Measurements from ENCODE around the gene SPDYE3. TPM values are rescaled to one million over a fixed set of nuclear protein-coding genes. Genes with fewer than 3 reads are reported as not detected.
"Not testable (repeated sequence)": the region's sequence is repeated elsewhere in the genome, so short reads cannot be mapped to it uniquely, and the experiment has no call there.

The SPDYE3 gene
- total RNA-seq, 2 donors from 2014 or later = not detected

- H3K9ac ChIP-seq (ENCODE audit: low read depth in 2 of 2, low read length in 2 of 2); H3K4me3 ChIP-seq; intact Hi-C loops (cut with DNase I); H3K4me1 ChIP-seq; H3K27me3 ChIP-seq; DNase-seq; H3K27ac ChIP-seq; H3K9me3 ChIP-seq; H3K36me3 ChIP-seq: not testable (repeated sequence)
Observed at GRCh38 chr7:100297852-100298631, 9.5 kb upstream of the SPDYE3 start.

GRCh38 chr7:100298632-100298895 lies 8.9 kb upstream of the SPDYE3 start:
- H3K4me3 ChIP-seq; intact Hi-C loops (cut with DNase I); H3K9ac ChIP-seq (ENCODE audit: low read depth in 2 of 2, low read length in 2 of 2); H3K36me3 ChIP-seq; H3K9me3 ChIP-seq; H3K27me3 ChIP-seq; H3K4me1 ChIP-seq; H3K27ac ChIP-seq; DNase-seq: not testable (repeated sequence)

- H3K36me3 ChIP-seq; H3K27me3 ChIP-seq; H3K27ac ChIP-seq; H3K4me1 ChIP-seq; H3K9me3 ChIP-seq; H3K9ac ChIP-seq (ENCODE audit: low read depth in 2 of 2, low read length in 2 of 2); intact Hi-C loops (cut with DNase I); DNase-seq; H3K4me3 ChIP-seq: not testable (repeated sequence)
Observed at GRCh38 chr7:100304526-100304925, 3.0 kb upstream of the SPDYE3 start.

GRCh38 chr7:100318329-100318728 lies 10.8 kb downstream of the SPDYE3 start:
- intact Hi-C loops (cut with DNase I); H3K36me3 ChIP-seq; H3K9me3 ChIP-seq; H3K27me3 ChIP-seq; H3K27ac ChIP-seq; H3K4me1 ChIP-seq; H3K9ac ChIP-seq (ENCODE audit: low read depth in 2 of 2, low read length in 2 of 2); H3K4me3 ChIP-seq; DNase-seq: not testable (repeated sequence)

GRCh38 chr7:100321648-100322047 lies 14.1 kb downstream of the SPDYE3 start:
- intact Hi-C loops (cut with DNase I) = not testable (repeated sequence)

GRCh38 chr7:100324194-100324593 lies 16.7 kb downstream of the SPDYE3 start:
- H3K9ac ChIP-seq (ENCODE audit: low read depth in 2 of 2, low read length in 2 of 2); DNase-seq; H3K4me1 ChIP-seq; H3K27ac ChIP-seq; intact Hi-C loops (cut with DNase I); H3K9me3 ChIP-seq; H3K27me3 ChIP-seq; H3K36me3 ChIP-seq; H3K4me3 ChIP-seq: not testable (repeated sequence)

More at GRCh38 chr7:100321648-100322047, 14.1 kb downstream of the SPDYE3 start:
- H3K4me3 ChIP-seq; H3K9me3 ChIP-seq; H3K4me1 ChIP-seq; H3K36me3 ChIP-seq; DNase-seq; H3K9ac ChIP-seq (ENCODE audit: low read depth in 2 of 2, low read length in 2 of 2); H3K27me3 ChIP-seq; H3K27ac ChIP-seq: not testable (repeated sequence)

GRCh38 chr7:100325671-100326070 lies 18.2 kb downstream of the SPDYE3 start:
- H3K4me3 ChIP-seq; DNase-seq; H3K9me3 ChIP-seq; H3K4me1 ChIP-seq; H3K9ac ChIP-seq (ENCODE audit: low read depth in 2 of 2, low read length in 2 of 2); H3K27ac ChIP-seq; intact Hi-C loops (cut with DNase I); H3K36me3 ChIP-seq; H3K27me3 ChIP-seq: not testable (repeated sequence)

- H3K9ac ChIP-seq (ENCODE audit: low read depth in 2 of 2, low read length in 2 of 2); H3K27me3 ChIP-seq; H3K27ac ChIP-seq; H3K4me1 ChIP-seq; DNase-seq; H3K9me3 ChIP-seq; intact Hi-C loops (cut with DNase I); H3K36me3 ChIP-seq; H3K4me3 ChIP-seq: not testable (repeated sequence)
Observed at GRCh38 chr7:100326914-100327313, 19.4 kb downstream of the SPDYE3 start.

GRCh38 chr7:100335566-100336466 lies 28.3 kb downstream of the SPDYE3 start:
- H3K27me3 ChIP-seq; H3K9me3 ChIP-seq; H3K4me1 ChIP-seq; H3K36me3 ChIP-seq; intact Hi-C loops (cut with DNase I): not testable (repeated sequence)
- Histone ChIP-seq H3K9ac (ENCODE audit: low read depth in 2 of 2, low read length in 2 of 2) (peak overlapping the region; percentile 51 to 84), H3K4me3 (peak overlapping the region; percentile 68), H3K27ac (peak overlapping the region; percentile 93)
- peak; percentile 95 for DNase-seq

GRCh38 chr7:100338083-100338696 lies 30.7 kb downstream of the SPDYE3 start:
- H3K27me3 ChIP-seq; H3K9me3 ChIP-seq; H3K4me3 ChIP-seq; DNase-seq; H3K9ac ChIP-seq (ENCODE audit: low read depth in 2 of 2, low read length in 2 of 2); intact Hi-C loops (cut with DNase I); H3K36me3 ChIP-seq; H3K27ac ChIP-seq; H3K4me1 ChIP-seq: not testable (repeated sequence)

- peak; percentile 77 for DNase-seq
- H3K36me3 ChIP-seq; H3K27me3 ChIP-seq; H3K4me3 ChIP-seq; H3K9ac ChIP-seq (ENCODE audit: low read depth in 2 of 2, low read length in 2 of 2); H3K27ac ChIP-seq; H3K9me3 ChIP-seq; H3K4me1 ChIP-seq: not testable (repeated sequence)
- intact Hi-C loops (cut with DNase I) = loop anchor here (10.0 kb wide), 1 partner anchor 206 kb away; no protein-coding TSS in a partner anchor
Observed at GRCh38 chr7:100341286-100341685, 33.8 kb downstream of the SPDYE3 start.
